ENCODE data around the gene CATSPERZ. TPM values are rescaled to one million over a fixed set of nuclear protein-coding genes. Genes with fewer than 3 reads are reported as not detected.

Gene CATSPERZ
- polyA plus RNA-seq, 1 experiment, result not detected

- Histone ChIP-seq H3K4me3 (ENCODE audit: low read depth, low read length) (no peak overlapping the region), H3K36me3 (ENCODE audit: control insufficient read depth, insufficient read depth, low read length) (peaks cover 51% of the 10 kb centered on the region), H3K27me3 (ENCODE audit: control insufficient read depth, insufficient read depth, low read length) (no peaks in the 10 kb centered on the region)
- no peak for TF ChIP-seq CTCF (IDR thresholded peaks at IDR 0.05; ENCODE audit: insufficient read depth, low read depth, low read length)
- no peak for DNase-seq (ENCODE audit: low read depth)
- ChIA-PET POLR2A (no interaction called here), CTCF (interaction anchor here (0.8 kb wide), 1 partner anchor 45 kb away, joined by 3 read pairs; no protein-coding TSS in a partner anchor)
Observed at GRCh38 chr11:64259533-64260067, 40.6 kb upstream of the CATSPERZ start.

- ChIA-PET CTCF (interaction anchor here (0.8 to 6.5 kb wide), 4 partner anchors 9 to 45 kb away, joined by 3 to 56 read pairs (median 3); partner anchors contain the start of genes ESRRA and PLCB3), POLR2A (no interaction called here)
- H3K4me3 ChIP-seq (ENCODE audit: low read depth, low read length), result no peak overlapping the region
Observed at GRCh38 chr11:64260147-64260708, 39.9 kb upstream of the CATSPERZ start.

GRCh38 chr11:64261556-64262080 lies 38.5 kb upstream of the CATSPERZ start:
- no peak for TF ChIP-seq CTCF (IDR thresholded peaks at IDR 0.05; ENCODE audit: insufficient read depth, low read depth, low read length)
- no peak overlapping the region for H3K4me3 ChIP-seq (ENCODE audit: low read depth, low read length)
- no peak for DNase-seq (ENCODE audit: low read depth)
- CTCF ChIA-PET, result interaction anchor here (1.1 to 6.5 kb wide), 2 partner anchors 9 to 10 kb away, joined by 3 to 56 read pairs; partner anchors contain the start of gene PLCB3
- H3K36me3 ChIP-seq (ENCODE audit: control insufficient read depth, insufficient read depth, low read length), result peaks cover 53% of the 10 kb centered on the region
- POLR2A ChIA-PET, result no interaction called here
- no peaks in the 10 kb centered on the region for H3K27me3 ChIP-seq (ENCODE audit: control insufficient read depth, insufficient read depth, low read length)

More at GRCh38 chr11:64260147-64260708, 39.9 kb upstream of the CATSPERZ start:
- no peak for DNase-seq (ENCODE audit: low read depth)
- Histone ChIP-seq H3K36me3 (ENCODE audit: control insufficient read depth, insufficient read depth, low read length) (peaks cover 52% of the 10 kb centered on the region), H3K27me3 (ENCODE audit: control insufficient read depth, insufficient read depth, low read length) (no peaks in the 10 kb centered on the region)
- TF ChIP-seq CTCF (IDR thresholded peaks at IDR 0.05; ENCODE audit: insufficient read depth, low read depth, low read length), result no peak

- no peak for TF ChIP-seq CTCF (IDR thresholded peaks at IDR 0.05; ENCODE audit: insufficient read depth, low read depth, low read length)
- ChIA-PET CTCF (interaction anchor here (1.0 to 6.5 kb wide), 5 partner anchors 8 to 16 kb away, joined by 3 to 56 read pairs (median 4); partner anchors contain the start of genes PLCB3 and PPP1R14B), POLR2A (interaction anchor here (0.5 kb wide), 1 partner anchor 493 kb away, joined by 4 read pairs; no protein-coding TSS in a partner anchor)
- DNase-seq (ENCODE audit: low read depth), result no peak
- Histone ChIP-seq H3K36me3 (ENCODE audit: control insufficient read depth, insufficient read depth, low read length) (peaks cover 53% of the 10 kb centered on the region), H3K4me3 (ENCODE audit: low read depth, low read length) (no peak overlapping the region), H3K27me3 (ENCODE audit: control insufficient read depth, insufficient read depth, low read length) (no peaks in the 10 kb centered on the region)
Observed at GRCh38 chr11:64262271-64263002, 37.7 kb upstream of the CATSPERZ start.

Data from BJ (cell line).